Smooth muscle cell (in vitro differentiated cells): ENCODE results near the gene HTR3D. TPM values are rescaled to one million over a fixed set of nuclear protein-coding genes. Genes with fewer than 3 reads are reported as not detected.

Experiments
- DNase-seq: peaks from one replicate; lab custom pipeline; 2025; ENCODE audit not compliant: unreplicated experiment; lab: John Stamatoyannopoulos, UW
- H2AFZ ChIP-seq: fragments of 200-600 bp; sonication (generic); 2 replicates; pipeline ENCODE4 v1.6.0; 2016; ENCODE audit warnings: antibody characterized with exemption, low read depth, mild to moderate bottlenecking
- H3F3A ChIP-seq: fragments of 200-600 bp; sonication (generic); 2 replicates; pipeline ENCODE4 v1.6.0; 2017; ENCODE audit warnings: antibody characterized with exemption, low read depth
- H3K27ac ChIP-seq: fragments of 200-600 bp; sonication (generic); 2 replicates; pipeline ENCODE4 v1.5.1; 2016; ENCODE audit warnings: low read depth, mild to moderate bottlenecking
- H3K27me3 ChIP-seq: fragments of 200-600 bp; sonication (generic); 2 replicates; pipeline ENCODE4 v1.6.1; 2016; ENCODE audit warnings: low read depth, mild to moderate bottlenecking
- H3K36me3 ChIP-seq: fragments of 200-600 bp; sonication (generic); 2 replicates; pipeline ENCODE4 v1.5.1; 2016; ENCODE audit warnings: low read depth
- H3K4me1 ChIP-seq: fragments of 200-600 bp; sonication (generic); 2 replicates; pipeline ENCODE4 v1.5.1; 2016; ENCODE audit warnings: low read depth
- H3K4me2 ChIP-seq: fragments of 200-600 bp; sonication (generic); 2 replicates; pipeline ENCODE4 v1.6.0; 2016; ENCODE audit warnings: mild to moderate bottlenecking
- H3K4me3 ChIP-seq: fragments of 200-600 bp; sonication (generic); 2 replicates; pipeline ENCODE4 v1.5.1; 2016; ENCODE audit warnings: mild to moderate bottlenecking
- H3K79me2 ChIP-seq: fragments of 200-600 bp; sonication (generic); 2 replicates; pipeline ENCODE4 v1.6.0; 2016; ENCODE audit warnings: low read depth, mild to moderate bottlenecking
- H3K9ac ChIP-seq: fragments of 200-600 bp; sonication (generic); 2 replicates; pipeline ENCODE4 v1.6.0; 2016; ENCODE audit warnings: low read depth
- H3K9me3 ChIP-seq: fragments of 200-600 bp; sonication (generic); replicated peaks from 2 replicates; pipeline ENCODE4 v1.5.1; 2016; ENCODE audit warnings: low read depth
- H4K20me1 ChIP-seq: fragments of 200-600 bp; sonication (generic); 2 replicates; pipeline ENCODE4 v1.6.0; 2016; ENCODE audit warnings: low read depth
- WGBS: methylation state at CpG from one replicate; pipeline ENCODE4 v1.1.7; 2016; ENCODE audit warnings: low lambda C conversion rate; 5-methylcytosine and 5-hydroxymethylcytosine counted together
- polyA plus RNA-seq: library from polyadenylated mRNA; unstranded; fragments of >200 nt; fragmentation: Nextera tagmentation; extraction: Ambion mirVana; gene quantifications from 2 replicates; pipeline ENCODE4 v1.2.1, GENCODE V29; 2016
- total RNA-seq: library from RNA; depleted of rRNA; stranded (reverse); fragments of >200 nt; gene quantifications from 2 replicates; pipeline ENCODE4 v1.2.3, GENCODE V29; 2014
- TF ChIP-seq, protein P1 (sequence below): fragments of 200-600 bp; sonication (generic); IDR thresholded peaks from 2 replicates; pipeline ENCODE4 v1.5.1; 2017; ENCODE audit warnings: borderline replicate concordance, mild to moderate bottlenecking, antibody characterized with exemption; ENCODE audit not compliant: insufficient read depth, poor library complexity, severe bottlenecking

The HTR3D gene
- total and polyA plus RNA-seq, 2 experiments from 2014 or later = not detected

DNA sequence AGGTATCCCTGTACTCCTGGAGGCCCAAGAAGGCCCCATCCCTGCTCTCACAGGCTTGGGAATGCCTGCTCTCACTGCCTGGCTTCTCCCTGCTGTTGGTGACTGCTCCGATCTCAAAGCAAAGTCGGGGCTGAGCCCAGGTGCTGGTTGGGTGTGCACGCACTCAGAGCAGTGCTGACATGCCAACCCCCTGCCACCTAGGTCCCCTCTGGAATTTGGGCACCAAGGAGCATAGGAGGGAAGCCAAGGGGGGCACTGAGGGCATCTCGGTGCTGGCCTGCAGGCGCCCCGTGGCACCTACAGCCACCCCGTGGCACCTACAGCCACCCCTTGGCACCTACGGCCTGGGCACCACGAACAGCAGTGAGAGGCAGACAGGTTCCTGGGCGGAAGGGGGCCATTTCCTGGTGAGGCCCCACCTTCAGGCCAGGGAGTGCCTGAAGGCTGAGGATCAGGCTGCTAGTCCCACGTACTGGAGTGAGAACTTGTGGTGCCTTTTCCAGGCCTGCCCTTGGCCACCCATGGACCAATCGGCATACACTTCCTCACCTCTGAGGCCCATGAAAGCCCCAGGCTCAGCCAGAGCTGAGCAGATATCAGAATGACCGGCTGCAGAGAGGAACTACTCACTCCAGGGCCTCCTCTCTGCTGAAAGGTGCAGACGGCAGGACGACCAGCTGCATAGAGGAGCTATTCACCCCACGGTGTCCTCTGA, 49.7 kb downstream of the HTR3D start:
- H3K27ac ChIP-seq = no peak overlapping the region
- H3K4me3 ChIP-seq = no peak overlapping the region
- no peaks in the 10 kb centered on the region for H3K79me2 ChIP-seq
- no peaks in the 10 kb centered on the region for H3F3A ChIP-seq
- H3K4me1 ChIP-seq = no peaks in the 10 kb centered on the region
- H3K4me2 ChIP-seq = no peak overlapping the region
- H3K9ac ChIP-seq = no peak overlapping the region
- no peaks in the 10 kb centered on the region for H3K27me3 ChIP-seq
- TF ChIP-seq, protein P1, sequence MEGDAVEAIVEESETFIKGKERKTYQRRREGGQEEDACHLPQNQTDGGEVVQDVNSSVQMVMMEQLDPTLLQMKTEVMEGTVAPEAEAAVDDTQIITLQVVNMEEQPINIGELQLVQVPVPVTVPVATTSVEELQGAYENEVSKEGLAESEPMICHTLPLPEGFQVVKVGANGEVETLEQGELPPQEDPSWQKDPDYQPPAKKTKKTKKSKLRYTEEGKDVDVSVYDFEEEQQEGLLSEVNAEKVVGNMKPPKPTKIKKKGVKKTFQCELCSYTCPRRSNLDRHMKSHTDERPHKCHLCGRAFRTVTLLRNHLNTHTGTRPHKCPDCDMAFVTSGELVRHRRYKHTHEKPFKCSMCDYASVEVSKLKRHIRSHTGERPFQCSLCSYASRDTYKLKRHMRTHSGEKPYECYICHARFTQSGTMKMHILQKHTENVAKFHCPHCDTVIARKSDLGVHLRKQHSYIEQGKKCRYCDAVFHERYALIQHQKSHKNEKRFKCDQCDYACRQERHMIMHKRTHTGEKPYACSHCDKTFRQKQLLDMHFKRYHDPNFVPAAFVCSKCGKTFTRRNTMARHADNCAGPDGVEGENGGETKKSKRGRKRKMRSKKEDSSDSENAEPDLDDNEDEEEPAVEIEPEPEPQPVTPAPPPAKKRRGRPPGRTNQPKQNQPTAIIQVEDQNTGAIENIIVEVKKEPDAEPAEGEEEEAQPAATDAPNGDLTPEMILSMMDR = no peak
- no peak for DNase-seq
- no peaks in the 10 kb centered on the region for H4K20me1 ChIP-seq
- WGBS = 84% methylated on average over 16 of the region's 16 CpGs
- H3K36me3 ChIP-seq = no peaks in the 10 kb centered on the region
- H3K9me3 ChIP-seq = no peaks in the 10 kb centered on the region
- H2AFZ ChIP-seq = no peak overlapping the region

DNA sequence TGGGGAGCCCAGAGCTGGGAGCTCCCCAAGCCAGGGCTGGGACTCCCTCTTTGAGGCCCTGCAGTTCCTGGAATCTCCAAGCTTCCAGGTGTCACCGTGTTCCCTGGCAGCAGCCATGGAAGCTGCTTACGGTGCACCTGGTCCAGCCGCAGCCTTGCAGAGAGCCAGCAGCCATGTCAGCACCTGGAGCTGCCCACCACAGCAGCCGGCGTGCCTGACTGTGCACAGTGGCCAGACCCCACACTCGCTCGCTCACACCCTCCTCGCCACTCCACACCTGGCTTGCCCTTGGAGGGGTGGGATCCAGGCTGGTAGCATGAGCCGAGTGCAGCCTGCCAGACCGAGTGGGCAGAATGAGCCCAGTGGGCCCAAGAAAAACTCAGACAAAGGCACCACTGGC, 50.5 kb downstream of the HTR3D start:
- Histone ChIP-seq H3K9ac (no peak overlapping the region), H3K27ac (no peak overlapping the region), H3K36me3 (no peaks in the 10 kb centered on the region), H3K9me3 (no peaks in the 10 kb centered on the region), H3K4me1 (no peaks in the 10 kb centered on the region), H3K4me3 (no peak overlapping the region), H2AFZ (no peak overlapping the region), H4K20me1 (no peaks in the 10 kb centered on the region), H3K27me3 (no peaks in the 10 kb centered on the region), H3K79me2 (no peaks in the 10 kb centered on the region), H3F3A (no peaks in the 10 kb centered on the region), H3K4me2 (no peak overlapping the region)
- TF ChIP-seq, protein P1 = no peak
- DNase-seq = no peak
- WGBS = 98% methylated on average over 8 of the region's 10 CpGs

DNA sequence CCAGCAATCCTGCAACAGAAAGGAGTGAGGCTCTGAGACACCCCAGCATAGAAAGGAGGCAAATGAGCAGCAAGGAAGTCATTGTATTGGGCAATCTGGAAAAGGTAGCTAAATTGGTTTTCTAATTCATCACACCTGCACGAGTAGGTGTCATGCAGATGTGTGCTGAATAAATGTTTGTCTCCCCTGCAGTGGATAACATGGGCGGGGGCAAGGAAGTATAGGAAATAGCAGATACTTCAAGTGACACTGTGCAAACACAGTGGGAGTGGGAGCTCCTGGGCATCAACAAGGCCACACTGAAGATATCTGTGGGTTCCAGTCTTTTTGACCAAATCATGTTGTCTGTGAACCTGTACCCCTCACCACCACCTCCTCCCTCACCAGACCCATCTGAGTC, 50.9 kb downstream of the HTR3D start:
- no peak overlapping the region for H3K4me2 ChIP-seq
- no peak overlapping the region for H3K9ac ChIP-seq
- H3K4me3 ChIP-seq = no peak overlapping the region
- H3K36me3 ChIP-seq = no peaks in the 10 kb centered on the region
- H3K9me3 ChIP-seq = no peaks in the 10 kb centered on the region
- H2AFZ ChIP-seq = no peak overlapping the region
- no peaks in the 10 kb centered on the region for H3K79me2 ChIP-seq
- H3K4me1 ChIP-seq = no peaks in the 10 kb centered on the region
- DNase-seq = no peak
- no peaks in the 10 kb centered on the region for H3K27me3 ChIP-seq
- no peaks in the 10 kb centered on the region for H4K20me1 ChIP-seq
- TF ChIP-seq, protein P1 = no peak
- H3K27ac ChIP-seq = no peak overlapping the region
- no peaks in the 10 kb centered on the region for H3F3A ChIP-seq
- 79% methylated on average over 2 of the region's 2 CpGs for WGBS

DNA sequence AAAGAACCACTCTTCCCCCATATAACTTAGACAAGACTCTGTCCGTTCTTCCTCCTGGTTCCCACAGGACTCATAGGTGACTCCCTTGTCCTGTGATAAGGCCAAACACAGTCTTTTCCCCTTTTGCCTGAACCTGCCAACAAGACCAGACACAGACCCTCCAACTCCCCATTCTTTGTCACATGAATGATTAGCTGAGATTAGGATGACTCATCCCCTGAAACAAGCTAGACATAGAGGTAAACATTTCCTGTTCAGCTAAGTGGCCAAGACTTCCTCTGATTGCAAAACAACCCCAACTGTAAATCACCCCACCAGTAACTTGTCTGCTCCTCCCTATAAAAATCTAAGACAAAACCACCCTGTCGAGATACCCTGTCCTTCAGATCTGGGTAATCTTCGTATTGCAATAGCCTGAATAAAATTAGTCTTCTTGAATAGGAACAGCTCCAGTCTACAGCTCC, 53.9 kb downstream of the HTR3D start:
- TF ChIP-seq, protein P1 = no peak
- Histone ChIP-seq H3K79me2 (no peaks in the 10 kb centered on the region), H4K20me1 (no peaks in the 10 kb centered on the region), H3K36me3 (no peaks in the 10 kb centered on the region), H3K9me3 (no peaks in the 10 kb centered on the region), H3K27me3 (no peaks in the 10 kb centered on the region), H3K27ac (no peak overlapping the region), H3K9ac (no peak overlapping the region), H3K4me1 (no peaks in the 10 kb centered on the region), H3K4me2 (no peak overlapping the region), H2AFZ (no peak overlapping the region), H3F3A (no peaks in the 10 kb centered on the region), H3K4me3 (no peak overlapping the region)
- DNase-seq = no peak
- WGBS = 62% methylated on average over 3 of the region's 3 CpGs
